ENCODE data around the gene IGSF21.

DNA sequence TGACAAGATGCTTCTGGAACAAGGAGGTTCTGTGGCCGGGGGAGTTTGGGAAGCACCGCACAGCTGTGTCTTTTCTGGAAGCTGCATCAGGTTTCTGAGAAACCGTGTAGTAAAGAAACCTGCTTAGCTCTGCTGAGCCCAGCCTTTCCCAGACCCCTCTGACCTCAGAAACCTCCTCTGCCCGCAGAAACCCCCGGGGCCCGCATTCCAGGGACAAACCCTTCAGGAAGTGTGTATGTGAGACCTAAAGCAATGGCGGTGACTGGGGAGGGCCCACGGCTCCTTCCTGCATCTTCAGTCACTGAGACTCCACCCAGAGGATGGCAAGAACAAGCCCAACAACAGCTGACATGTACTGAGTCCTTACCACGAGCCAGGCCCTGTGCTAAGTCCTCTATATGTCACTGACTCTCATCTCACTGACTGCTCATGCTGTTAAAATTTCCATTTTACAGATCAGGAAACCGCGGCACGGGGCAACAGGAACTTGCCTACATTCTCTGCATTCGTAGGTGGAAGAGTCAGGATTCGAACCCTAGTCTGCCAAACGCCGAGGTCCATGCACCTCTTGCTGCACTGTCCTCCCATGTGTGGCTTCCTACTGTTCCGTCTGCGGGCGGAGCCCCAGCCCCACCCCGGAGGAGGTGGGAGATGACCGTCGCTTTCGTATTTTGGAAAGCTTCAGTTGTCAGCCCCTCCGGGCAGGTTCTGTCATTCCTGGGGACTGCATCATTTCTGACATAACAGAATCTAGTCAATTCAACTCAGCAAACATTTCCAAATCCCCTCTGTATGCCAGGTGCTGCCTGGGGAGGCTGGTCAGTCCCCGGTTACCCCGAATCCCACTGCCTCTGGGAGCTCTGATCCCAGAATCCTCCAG is 299.8 kb downstream of the IGSF21 start:
- no peak for TF ChIP-seq CTCF (IDR thresholded peaks at IDR 0.05)
- no peak for TF ChIP-seq POLR2A (IDR thresholded peaks at IDR 0.05)

Data from tibial nerve (tissue), 3 donors.